A549 (cell line): Measurements from ENCODE around the gene EYA3. TPM values are rescaled to one million over a fixed set of nuclear protein-coding genes. Genes with fewer than 3 reads are reported as not detected.

ENCODE experiments used
- ATAC-seq, 2 experiments: fragments of 200-7000 bp in 1 of 2; fragments of >200 bp in 1 of 2; cut with Nextera tagmentation in 1 of 2; cut with Tn5 transposase in 1 of 2; 3 replicates each; pipeline versions ENCODE4 v1.8.0 to v1.9.1; 2018 to 2020; ENCODE audit warnings: mild to moderate bottlenecking in 1 of 2, moderate library complexity in 1 of 2
- CTCF ChIA-PET: fragments of 300-600 bp; sonication (Branson Sonifier 250); formaldehyde crosslinking; extraction: SDS; loops from one replicate; lab custom pipeline; 2021; ENCODE audit warnings: antibody characterized with exemption, inconsistent platforms; lab: Yijun Ruan, JAX
- POLR2A ChIA-PET: fragments of 350-600 bp; formaldehyde crosslinking; extraction: SDS; loops from one replicate; lab custom pipeline; 2021; ENCODE audit warnings: antibody characterized with exemption, inconsistent platforms; lab: Yijun Ruan, JAX
- DNase-seq, 2 experiments: peaks; one replicate each; pipeline versions ENCODE4 v3.0.0 to v3.0.0-alpha.2; 2011 to 2016; ENCODE audit warnings: low read depth in 1 of 2, low spot score in 1 of 2
- FAIRE-seq: peaks from 2 replicates; lab custom pipeline; 2011; peaks lifted over from hg19 to GRCh38; lab: Jason Lieb, UNC
- H3K27ac ChIP-seq, 2 experiments: fragments of >200 bp; sonication (Bioruptor Twin); formaldehyde crosslinking; 3 replicates each; pipeline ENCODE4 v1.5.1; 2016 to 2017
- H3K4me1 ChIP-seq: fragments of >200 bp; sonication (Bioruptor Twin); formaldehyde crosslinking; 3 replicates; pipeline ENCODE4 v1.6.1; 2016
- H3K4me2 ChIP-seq: fragments of >200 bp; sonication (Bioruptor Twin); formaldehyde crosslinking; 3 replicates; pipeline ENCODE4 v1.6.1; 2016
- H3K4me3 ChIP-seq: fragments of >200 bp; sonication (Bioruptor Twin); formaldehyde crosslinking; 3 replicates; pipeline ENCODE4 v1.5.1; 2016
- H3K9me3 ChIP-seq: fragments of >200 bp; sonication (Bioruptor Twin); formaldehyde crosslinking; 3 replicates; pipeline ENCODE4 v1.6.1; 2016
- CBX2 ChIP-seq: fragments of 200-600 bp; sonication (generic); IDR thresholded peaks from 2 replicates; pipeline ENCODE4 v1.6.1; 2016; ENCODE audit warnings: low read depth, mild to moderate bottlenecking, borderline replicate concordance
- CHD2 ChIP-seq: fragments of 150-350 bp; IDR thresholded peaks from 2 replicates; pipeline ENCODE4 v1.6.1; 2014; ENCODE audit warnings: low read length; ENCODE audit not compliant: partially characterized antibody
- EP300 ChIP-seq, 2 experiments: fragments of >200 bp; sonication (Bioruptor Twin); formaldehyde crosslinking; IDR thresholded peaks; 2 replicates in 1 of 2; 3 replicates in 1 of 2; pipeline ENCODE4 v1.6.1; 2016 to 2017
- ESRRA ChIP-seq: fragments of 150-350 bp; IDR thresholded peaks from 2 replicates; pipeline ENCODE4 v1.6.1; 2014; ENCODE audit warnings: mild to moderate bottlenecking, low read length, borderline replicate concordance
- GATA3 ChIP-seq: IDR thresholded peaks from 2 replicates; pipeline ENCODE4 v1.6.1; 2012; ENCODE audit warnings: borderline replicate concordance
- HEYL ChIP-seq: fragments of 250-450 bp; sonication (Bioruptor Pico); IDR thresholded peaks from 2 replicates; pipeline ENCODE4 v1.8.0; 2021; ENCODE audit warnings: mild to moderate bottlenecking, moderate library complexity
- HOXB5 ChIP-seq: fragments of 250-450 bp; sonication (Bioruptor Pico); IDR thresholded peaks from 2 replicates; pipeline ENCODE4 v1.5.0; 2020; ENCODE audit warnings: mild to moderate bottlenecking, moderate library complexity
- JUN ChIP-seq, 2 experiments: fragments of >200 bp; sonication (Bioruptor Twin); formaldehyde crosslinking; IDR thresholded peaks; 2 replicates in 1 of 2; 3 replicates in 1 of 2; pipeline ENCODE4 v1.6.1; 2016 to 2017
- MAZ ChIP-seq: fragments of 150-350 bp; IDR thresholded peaks from 2 replicates; pipeline ENCODE4 v1.6.1; 2014; ENCODE audit warnings: antibody characterized with exemption, low read depth, low read length, borderline replicate concordance
- NR3C1 ChIP-seq: fragments of >200 bp; sonication (Bioruptor Twin); formaldehyde crosslinking; IDR thresholded peaks from 3 replicates; pipeline ENCODE4 v1.6.1; 2017
- POLR2A ChIP-seq: IDR thresholded peaks from 2 replicates; pipeline ENCODE4 v1.6.1; 2012; ENCODE audit warnings: mild to moderate bottlenecking, low read length
- POLR2AphosphoS2 ChIP-seq: conservative IDR thresholded peaks from 2 replicates; pipeline ENCODE4 v1.6.1; 2012; ENCODE audit warnings: low read length, improper control_type of control experiment, inconsistent platforms
- RAD21 ChIP-seq, 2 experiments: fragments of >200 bp in 1 of 2; sonication (Bioruptor Twin) in 1 of 2; formaldehyde crosslinking in 1 of 2; IDR thresholded peaks in 1 of 2; conservative IDR thresholded peaks in 1 of 2; 2 replicates in 1 of 2; 3 replicates in 1 of 2; pipeline ENCODE4 v1.6.1; 2012 to 2018; ENCODE audit warnings: inconsistent platforms in 1 of 2
- RCOR1 ChIP-seq: fragments of 150-350 bp; IDR thresholded peaks from 2 replicates; pipeline ENCODE4 v1.6.1; 2014; ENCODE audit warnings: antibody characterized with exemption, low read length, low read depth
- RFX5 ChIP-seq: fragments of 450-650 bp; IDR thresholded peaks from 2 replicates; pipeline ENCODE4 v1.7.1; 2014; ENCODE audit warnings: antibody characterized with exemption, mild to moderate bottlenecking, moderate library complexity
- ZFP36 ChIP-seq: fragments of 450-650 bp; IDR thresholded peaks from 2 replicates; pipeline ENCODE4 v1.6.1; 2014; ENCODE audit warnings: borderline replicate concordance; ENCODE audit not compliant: partially characterized antibody
- ZSCAN20 ChIP-seq: fragments of 250-450 bp; sonication (Bioruptor Pico); IDR thresholded peaks from 2 replicates; pipeline ENCODE4 v1.8.0; 2022; ENCODE audit warnings: mild to moderate bottlenecking, moderate library complexity
- WGBS: methylation state at CpG from one replicate; pipeline ENCODE4 v1.1.6; 2017; ENCODE audit errors: missing lambda C conversion rate; 5-methylcytosine and 5-hydroxymethylcytosine counted together
- polyA plus RNA-seq, 4 experiments: library from polyadenylated mRNA; depleted of rRNA in 3 of 4; stranded (reverse); fragments of >200 nt; fragmentation: RNase III in 1 of 4; extraction: RNeasy Plus Mini Kit Qiagen cat#74134 plus additional on column Dnase treatment in 1 of 4; gene quantifications; 2 replicates in 3 of 4; 3 replicates in 1 of 4; pipeline ENCODE4 v1.2.3, GENCODE V29; 2011 to 2017
- TF ChIP-seq, protein P1 (sequence below): fragments of 250-450 bp; sonication (Bioruptor Pico); IDR thresholded peaks from 2 replicates; pipeline ENCODE4 v1.5.0; 2021; ENCODE audit warnings: mild to moderate bottlenecking, moderate library complexity, borderline replicate concordance
- TF ChIP-seq, protein P2 (sequence below): IDR thresholded peaks from 2 replicates; pipeline ENCODE4 v1.6.1; 2012; ENCODE audit warnings: low read depth, borderline replicate concordance
- TF ChIP-seq, protein P3 (sequence below): fragments of >200 bp; sonication (Bioruptor Twin); formaldehyde crosslinking; IDR thresholded peaks from 2 replicates; pipeline ENCODE4 v1.6.1; 2016
- TF ChIP-seq, protein P4 (sequence below): fragments of 450-650 bp; IDR thresholded peaks from 2 replicates; pipeline ENCODE4 v1.6.1; 2014; ENCODE audit warnings: antibody characterized with exemption

Gene EYA3
- polyA plus RNA-seq, 2 of the 4 experiments (the other 2 are of a cell fraction), result 5.7 to 9.3 TPM

DNA sequence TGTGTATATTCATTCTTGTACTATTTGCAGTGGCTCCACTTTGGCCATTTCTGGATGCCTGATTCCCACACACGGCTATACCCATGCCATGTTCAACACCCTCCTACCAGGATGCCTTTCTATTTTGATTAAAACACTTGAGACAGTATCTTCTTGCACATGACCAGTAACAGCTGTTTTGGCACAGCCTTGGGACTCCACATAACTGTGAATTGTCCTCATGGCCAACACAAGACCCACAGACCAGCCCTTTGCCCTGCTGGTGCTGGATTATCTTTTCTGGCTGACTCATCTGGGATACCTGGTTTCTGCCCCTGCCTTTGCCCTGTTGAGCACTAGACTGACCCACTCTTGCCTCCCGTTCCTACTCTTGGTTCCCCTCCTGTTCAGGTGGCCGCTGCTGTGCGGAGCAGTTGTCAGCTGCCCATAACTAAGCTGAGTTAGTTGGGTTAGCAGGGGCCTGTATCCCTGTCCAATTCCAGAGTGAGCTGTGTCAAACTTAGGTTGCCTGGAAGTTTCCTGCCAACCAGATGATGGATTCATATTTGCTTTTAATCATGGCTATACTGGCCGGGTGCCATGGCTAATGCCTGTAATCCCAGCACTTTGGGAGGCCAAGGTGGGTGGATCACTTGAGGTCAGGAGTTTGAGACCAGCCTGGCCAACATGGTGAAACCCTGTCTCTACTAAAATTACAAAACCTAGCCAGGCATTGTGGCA lies 10.8 kb upstream of the EYA3 start:
- 0 out of 3 replicates have a peak overlapping the region, but pooled peaks have one; percentile 17 for H3K4me2 ChIP-seq
- ATAC-seq (peak; percentile 34 to 67; a peak in 4 of 6 replicates), FAIRE-seq (no peak), DNase-seq (peak in 1 of 2 experiments; percentile 24)
- ChIA-PET CTCF (interaction anchor here (0.6 to 4.0 kb wide), 4 partner anchors 8 to 1129 kb away, joined by 3 to 25 read pairs (median 8); no protein-coding TSS in a partner anchor), POLR2A (interaction anchor here (1.9 kb wide), 1 partner anchor 11 kb away, joined by 6 read pairs; the partner anchor contains the start of gene EYA3)
- 49% methylated on average over 2 of the region's 5 CpGs for WGBS
- no peak overlapping the region for H3K4me3 ChIP-seq
- H3K4me1 ChIP-seq, result peaks cover 5% of the 10 kb centered on the region
- no peaks in the 10 kb centered on the region for H3K9me3 ChIP-seq
- peak overlapping the region in 1 of 2 experiments; percentile 68; a peak in 3 of 6 replicates for H3K27ac ChIP-seq
- TF ChIP-seq HOXB5 (CRISPR knock-in tag), result 0 out of 2 replicates have a peak, but pooled peaks have one; percentile 36
- TF ChIP-seq, protein P1, sequence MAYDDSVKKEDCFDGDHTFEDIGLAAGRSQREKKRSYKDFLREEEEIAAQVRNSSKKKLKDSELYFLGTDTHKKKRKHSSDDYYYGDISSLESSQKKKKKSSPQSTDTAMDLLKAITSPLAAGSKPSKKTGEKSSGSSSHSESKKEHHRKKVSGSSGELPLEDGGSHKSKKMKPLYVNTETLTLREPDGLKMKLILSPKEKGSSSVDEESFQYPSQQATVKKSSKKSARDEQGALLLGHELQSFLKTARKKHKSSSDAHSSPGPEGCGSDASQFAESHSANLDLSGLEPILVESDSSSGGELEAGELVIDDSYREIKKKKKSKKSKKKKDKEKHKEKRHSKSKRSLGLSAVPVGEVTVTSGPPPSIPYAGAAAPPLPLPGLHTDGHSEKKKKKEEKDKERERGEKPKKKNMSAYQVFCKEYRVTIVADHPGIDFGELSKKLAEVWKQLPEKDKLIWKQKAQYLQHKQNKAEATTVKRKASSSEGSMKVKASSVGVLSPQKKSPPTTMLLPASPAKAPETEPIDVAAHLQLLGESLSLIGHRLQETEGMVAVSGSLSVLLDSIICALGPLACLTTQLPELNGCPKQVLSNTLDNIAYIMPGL (CRISPR knock-in tag), result no peak

DNA sequence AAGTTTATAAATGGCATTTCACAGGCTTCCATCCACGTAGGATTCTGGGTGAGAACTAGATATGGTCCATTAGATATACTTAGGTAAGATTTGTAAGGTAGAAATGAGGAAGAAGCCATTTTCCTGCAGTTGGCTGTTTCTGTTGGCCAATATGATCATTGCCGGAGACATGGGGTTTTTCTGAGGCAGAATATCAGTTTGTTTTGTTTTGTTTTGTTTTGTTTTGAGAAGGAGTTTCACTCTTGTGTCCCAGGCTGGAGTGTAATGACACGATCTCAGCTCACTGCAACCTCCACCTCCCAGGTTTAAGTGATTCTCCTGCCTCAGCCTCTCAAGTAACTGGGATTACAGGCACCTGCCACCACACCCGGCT lies 8.7 kb upstream of the EYA3 start:
- WGBS, result 56% methylated on average over 4 of the region's 4 CpGs
- CTCF ChIA-PET, result interaction anchor here (2.1 kb wide), 1 partner anchor 112 kb away, joined by 11 read pairs; no protein-coding TSS in a partner anchor
- Histone ChIP-seq H3K4me2 (no peak overlapping the region), H3K27ac (no peak overlapping the region), H3K9me3 (no peaks in the 10 kb centered on the region), H3K4me3 (no peak overlapping the region), H3K4me1 (peaks cover 5% of the 10 kb centered on the region)
- no peak for ATAC-seq
- POLR2A ChIA-PET, result interaction anchor here (0.6 kb wide), 1 partner anchor 152 kb away, joined by 3 read pairs; no protein-coding TSS in a partner anchor
- TF ChIP-seq, protein P2, sequence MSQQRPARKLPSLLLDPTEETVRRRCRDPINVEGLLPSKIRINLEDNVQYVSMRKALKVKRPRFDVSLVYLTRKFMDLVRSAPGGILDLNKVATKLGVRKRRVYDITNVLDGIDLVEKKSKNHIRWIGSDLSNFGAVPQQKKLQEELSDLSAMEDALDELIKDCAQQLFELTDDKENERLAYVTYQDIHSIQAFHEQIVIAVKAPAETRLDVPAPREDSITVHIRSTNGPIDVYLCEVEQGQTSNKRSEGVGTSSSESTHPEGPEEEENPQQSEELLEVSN, result no peak
- TF ChIP-seq, protein P1 (CRISPR knock-in tag), result no peak
- TF ChIP-seq ZFP36 (no peak), ZSCAN20 (no peak), EP300 (IDR thresholded peaks at IDR 0.05) (no peak), POLR2A (no peak), HEYL (CRISPR knock-in tag) (no peak), CHD2 (no peak), POLR2AphosphoS2 (no peak), RCOR1 (no peak), NR3C1 (no peak), JUN (IDR thresholded peaks at IDR 0.05) (no peak), RFX5 (no peak), CBX2 (no peak), ESRRA (no peak), RAD21 (conservative IDR thresholded peaks at IDR 0.05 in 1 of 2, IDR thresholded peaks at IDR 0.05 in 1 of 2) (no peak), MAZ (no peak), GATA3 (no peak)
- TF ChIP-seq, protein P3, sequence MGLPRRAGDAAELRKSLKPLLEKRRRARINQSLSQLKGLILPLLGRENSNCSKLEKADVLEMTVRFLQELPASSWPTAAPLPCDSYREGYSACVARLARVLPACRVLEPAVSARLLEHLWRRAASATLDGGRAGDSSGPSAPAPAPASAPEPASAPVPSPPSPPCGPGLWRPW, result no peak
- TF ChIP-seq, protein P4, sequence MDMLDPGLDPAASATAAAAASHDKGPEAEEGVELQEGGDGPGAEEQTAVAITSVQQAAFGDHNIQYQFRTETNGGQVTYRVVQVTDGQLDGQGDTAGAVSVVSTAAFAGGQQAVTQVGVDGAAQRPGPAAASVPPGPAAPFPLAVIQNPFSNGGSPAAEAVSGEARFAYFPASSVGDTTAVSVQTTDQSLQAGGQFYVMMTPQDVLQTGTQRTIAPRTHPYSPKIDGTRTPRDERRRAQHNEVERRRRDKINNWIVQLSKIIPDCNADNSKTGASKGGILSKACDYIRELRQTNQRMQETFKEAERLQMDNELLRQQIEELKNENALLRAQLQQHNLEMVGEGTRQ, result no peak
- no peak for DNase-seq
- FAIRE-seq, result no peak
